Measurements from ENCODE around the gene PSME2.
"Not testable (repeated sequence)": the region's sequence is repeated elsewhere in the genome, so short reads cannot be mapped to it uniquely, and the experiment has no call there.

The PSME2 gene

DNA sequence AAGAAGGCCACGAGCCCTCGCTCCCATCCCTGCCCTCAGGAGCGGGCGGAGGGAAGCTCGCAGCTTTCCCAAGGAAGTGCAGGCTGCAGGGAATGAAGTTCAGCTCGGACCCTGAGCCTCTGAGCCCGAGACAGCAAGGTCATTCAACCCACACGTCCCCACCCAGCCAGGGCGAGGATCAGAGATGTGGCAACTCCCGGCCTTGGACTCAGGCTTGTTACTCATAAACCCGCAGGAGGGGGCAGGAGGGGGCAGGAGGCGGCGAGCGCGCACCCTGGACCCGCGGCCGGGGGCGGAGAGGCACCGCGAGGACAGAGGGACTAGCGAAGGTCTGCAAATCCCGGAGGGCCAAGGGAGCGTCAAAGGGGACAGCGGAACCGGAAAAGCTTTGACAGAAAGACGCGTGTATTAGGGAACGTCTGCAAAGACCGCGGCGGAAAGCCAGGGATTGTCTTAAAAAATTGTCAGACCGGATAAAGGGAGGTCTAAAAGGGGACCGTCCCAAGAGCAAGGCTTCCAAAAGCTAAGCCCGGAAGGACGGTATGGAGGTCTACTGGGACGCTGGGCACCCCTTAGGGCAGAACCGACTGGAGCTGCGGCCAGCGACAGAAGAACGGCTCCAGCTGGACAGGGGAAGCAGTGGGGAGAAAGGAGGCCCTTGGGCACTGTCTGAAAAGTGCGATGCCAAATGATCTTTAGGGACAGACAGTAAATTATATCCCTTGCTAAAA, 32.4 kb downstream of the PSME2 start:
- peak; percentile 82 for DNase-seq (ENCODE audit: low read depth)
- TF ChIP-seq, protein P1, sequence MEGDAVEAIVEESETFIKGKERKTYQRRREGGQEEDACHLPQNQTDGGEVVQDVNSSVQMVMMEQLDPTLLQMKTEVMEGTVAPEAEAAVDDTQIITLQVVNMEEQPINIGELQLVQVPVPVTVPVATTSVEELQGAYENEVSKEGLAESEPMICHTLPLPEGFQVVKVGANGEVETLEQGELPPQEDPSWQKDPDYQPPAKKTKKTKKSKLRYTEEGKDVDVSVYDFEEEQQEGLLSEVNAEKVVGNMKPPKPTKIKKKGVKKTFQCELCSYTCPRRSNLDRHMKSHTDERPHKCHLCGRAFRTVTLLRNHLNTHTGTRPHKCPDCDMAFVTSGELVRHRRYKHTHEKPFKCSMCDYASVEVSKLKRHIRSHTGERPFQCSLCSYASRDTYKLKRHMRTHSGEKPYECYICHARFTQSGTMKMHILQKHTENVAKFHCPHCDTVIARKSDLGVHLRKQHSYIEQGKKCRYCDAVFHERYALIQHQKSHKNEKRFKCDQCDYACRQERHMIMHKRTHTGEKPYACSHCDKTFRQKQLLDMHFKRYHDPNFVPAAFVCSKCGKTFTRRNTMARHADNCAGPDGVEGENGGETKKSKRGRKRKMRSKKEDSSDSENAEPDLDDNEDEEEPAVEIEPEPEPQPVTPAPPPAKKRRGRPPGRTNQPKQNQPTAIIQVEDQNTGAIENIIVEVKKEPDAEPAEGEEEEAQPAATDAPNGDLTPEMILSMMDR (conservative IDR thresholded peaks at IDR 0.05; ENCODE audit: low read depth, low read length): no peak
- H3K4me3 ChIP-seq (ENCODE audit: low read length): peak overlapping the region; percentile 94

DNA sequence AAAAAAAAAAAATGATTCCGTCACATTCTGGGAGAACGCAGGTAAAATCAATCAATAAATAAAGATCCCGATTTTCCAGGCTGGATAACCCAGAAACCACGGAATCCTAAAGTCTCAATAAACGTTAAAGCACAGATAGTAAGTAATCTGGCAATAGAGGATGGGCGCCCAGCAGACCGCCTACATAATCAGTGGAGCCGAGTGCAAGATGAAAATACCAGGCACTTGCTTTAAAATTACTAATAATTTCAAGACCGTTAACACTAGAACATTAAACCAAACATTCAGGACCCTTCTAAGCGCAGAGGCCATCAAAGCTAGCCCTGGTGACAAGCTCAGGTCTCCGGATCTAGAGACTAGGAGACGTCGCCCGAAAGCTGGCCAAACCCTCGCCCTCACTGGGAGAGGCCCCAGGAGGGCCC, 33.0 kb downstream of the PSME2 start:
- peak overlapping the region; percentile 94 for H3K4me3 ChIP-seq (ENCODE audit: low read length)
- no peak for DNase-seq (ENCODE audit: low read depth)
- TF ChIP-seq, protein P1 (conservative IDR thresholded peaks at IDR 0.05; ENCODE audit: low read depth, low read length): no peak

DNA sequence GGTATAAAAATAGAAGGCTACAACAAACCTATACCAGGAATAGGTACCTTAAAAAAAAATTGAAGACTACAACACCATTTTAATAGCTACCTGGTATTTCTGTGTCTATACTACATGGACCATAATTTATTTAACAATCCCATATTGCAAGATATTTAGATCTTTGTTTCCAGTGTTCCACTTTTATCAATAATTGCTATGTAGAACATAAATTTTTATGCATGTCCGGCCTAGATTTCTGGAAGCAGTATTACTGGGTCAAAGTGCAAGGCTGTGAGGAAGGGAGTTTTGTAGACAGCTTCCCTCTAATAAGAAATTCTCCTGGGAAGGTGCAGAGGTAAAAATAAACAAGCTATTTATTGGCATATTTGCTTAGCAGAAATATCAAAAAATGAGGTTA, 35.9 kb downstream of the PSME2 start:
- TF ChIP-seq, protein P1 (conservative IDR thresholded peaks at IDR 0.05; ENCODE audit: low read depth, low read length): no peak
- no peak overlapping the region for H3K4me3 ChIP-seq (ENCODE audit: low read length)
- no peak for DNase-seq (ENCODE audit: low read depth)

DNA sequence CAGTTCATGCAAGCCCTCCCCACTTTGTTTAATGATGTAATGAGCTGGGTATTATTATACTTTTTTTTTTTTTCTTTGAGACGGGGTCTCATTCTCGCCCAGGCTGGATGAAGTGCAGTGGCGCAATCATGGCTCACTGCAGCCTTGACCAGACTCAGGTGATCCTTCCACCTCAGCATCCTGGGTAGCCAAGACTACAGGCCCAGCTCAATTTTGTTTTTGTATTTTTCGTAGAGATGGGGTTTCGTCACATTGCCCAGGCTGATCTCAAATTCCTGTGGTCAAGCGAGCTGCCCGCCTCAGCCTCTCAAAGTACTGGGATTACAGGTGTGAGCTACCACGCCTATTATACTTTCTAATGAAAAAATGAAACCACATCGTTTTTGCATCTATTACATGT, 36.4 kb downstream of the PSME2 start:
- no peak for DNase-seq (ENCODE audit: low read depth)
- TF ChIP-seq, protein P1 (conservative IDR thresholded peaks at IDR 0.05; ENCODE audit: low read depth, low read length): no peak
- H3K4me3 ChIP-seq (ENCODE audit: low read length): no peak overlapping the region

DNA sequence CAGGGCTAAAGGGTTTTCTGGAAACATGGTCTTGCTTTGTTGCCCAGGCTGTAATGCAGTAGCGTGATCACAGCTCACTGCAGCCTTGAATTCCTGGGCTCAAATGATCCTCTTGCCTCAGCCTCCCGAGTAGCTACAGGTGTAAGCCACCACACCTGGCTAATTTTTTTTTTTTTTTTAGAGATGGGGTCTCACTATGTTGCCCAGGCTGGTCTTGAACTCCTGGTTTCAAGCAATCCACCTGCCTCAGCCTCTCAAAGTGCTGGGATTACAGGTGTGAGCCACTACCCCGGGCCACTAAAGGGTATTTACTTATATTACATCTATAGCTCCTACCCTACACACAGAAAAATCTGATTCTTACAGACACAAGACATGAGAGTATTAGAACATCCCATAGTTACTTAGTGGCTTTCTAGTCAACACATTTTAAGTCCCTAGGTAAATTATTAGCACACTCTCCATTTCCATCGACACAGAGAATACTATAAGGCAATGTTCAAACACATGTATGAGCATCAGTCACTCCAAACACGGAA, 38.0 kb downstream of the PSME2 start:
- TF ChIP-seq, protein P1 (conservative IDR thresholded peaks at IDR 0.05; ENCODE audit: low read depth, low read length): no peak
- H3K4me3 ChIP-seq (ENCODE audit: low read length): no peak overlapping the region
- DNase-seq (ENCODE audit: low read depth): no peak

DNA sequence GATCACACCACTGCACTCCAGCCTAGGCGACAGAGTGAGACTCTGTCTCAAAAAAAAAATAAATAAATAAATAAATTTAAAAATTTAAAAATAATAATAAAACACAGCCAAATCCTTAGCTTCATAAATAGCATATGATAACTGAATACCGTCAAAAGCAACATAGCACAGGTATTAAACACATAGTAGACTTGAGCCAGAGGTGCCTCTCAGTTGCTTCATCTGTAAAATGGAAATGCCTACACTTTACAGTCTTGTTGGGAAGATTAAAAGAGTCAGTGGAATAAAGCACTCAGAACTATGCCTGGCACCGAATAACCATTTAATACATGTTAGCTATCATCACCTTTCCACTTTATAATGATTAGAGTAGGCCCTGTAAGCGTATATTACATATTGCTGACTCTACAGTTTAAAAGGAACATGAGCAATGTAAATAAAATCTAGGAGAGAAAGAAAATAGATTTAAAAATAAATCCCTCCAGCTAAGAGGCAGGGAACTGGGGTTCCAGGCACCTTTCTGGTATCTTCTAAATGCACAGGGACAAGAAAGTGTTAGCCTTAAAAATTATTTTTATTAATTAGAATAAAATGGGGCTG, 39.6 kb downstream of the PSME2 start:
- H3K4me3 ChIP-seq (ENCODE audit: low read length): no peak overlapping the region
- TF ChIP-seq, protein P1 (conservative IDR thresholded peaks at IDR 0.05; ENCODE audit: low read depth, low read length): no peak
- DNase-seq (ENCODE audit: low read depth): no peak

DNA sequence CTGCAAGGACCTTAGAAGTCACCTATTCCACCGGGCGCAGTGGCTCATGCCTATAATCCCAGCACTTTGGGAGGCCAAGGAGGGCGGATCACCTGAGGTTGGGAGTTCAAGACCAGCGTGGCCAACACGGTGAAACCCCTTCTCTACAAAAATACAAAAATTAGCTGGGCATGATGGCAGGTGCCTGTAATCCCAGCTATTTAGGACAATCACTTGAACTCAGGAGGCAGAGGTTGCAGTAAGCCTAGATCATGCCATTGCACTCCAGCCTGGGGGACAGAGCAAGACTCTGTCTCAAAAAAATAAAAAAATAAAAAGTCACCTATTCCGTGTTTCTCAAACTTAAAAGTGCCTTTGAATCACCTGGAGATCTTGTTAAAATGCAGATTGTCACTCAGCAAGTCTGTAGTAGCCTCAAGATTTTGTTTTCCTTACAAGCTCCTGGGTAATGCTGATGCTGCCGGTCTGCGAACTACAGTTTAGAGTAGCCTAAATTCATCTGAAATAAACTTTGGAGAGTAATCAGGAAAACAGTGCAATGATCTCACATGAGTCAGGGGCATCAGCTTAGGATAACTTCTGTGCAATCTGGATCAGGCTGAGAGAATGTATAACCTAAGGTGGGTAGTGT, 40.7 kb downstream of the PSME2 start:
- not testable (repeated sequence) for DNase-seq (ENCODE audit: low read depth); H3K4me3 ChIP-seq (ENCODE audit: low read length)
